Endometrial microvascular endothelial cells (primary cell): ENCODE measurements around the gene ZNF79. TPM values are rescaled to one million over a fixed set of nuclear protein-coding genes. Genes with fewer than 3 reads are reported as not detected.

Experiments
- in situ Hi-C: cut with HindIII; loops from 2 replicates; pipeline ENCODE4 v1.10.0; 2017; ENCODE audit warnings: low sequenced_read_pairs, low pct_unique_long_range_greater_than_20kb; ENCODE audit errors: inconsistent ontology term
- total RNA-seq: library from RNA; depleted of rRNA; stranded (reverse); fragments of >200 nt; gene quantifications from one replicate; pipeline ENCODE4 v1.2.3, GENCODE V29; 2015; ENCODE audit errors: inconsistent ontology term

Gene ZNF79
- total RNA-seq = 6.9 TPM

GRCh38 chr9:127423934-127424675 lies at the start of gene ZNF79:
Gene ZNF79, plus strand, starts transcription at chr9:127424382. Its CDS starts 406 bp downstream, at chr9:127424788.
- in situ Hi-C loops = no loop called here

- in situ Hi-C loops = no loop called here
Measured at GRCh38 chr9:127380479-127380878, 43.7 kb upstream of the ZNF79 start.

- in situ Hi-C loops = no loop called here
Measured at GRCh38 chr9:127382541-127382940, 41.6 kb upstream of the ZNF79 start.

- in situ Hi-C loops = no loop called here
Measured at GRCh38 chr9:127384016-127384730, 40.0 kb upstream of the ZNF79 start.

GRCh38 chr9:127384901-127385300 lies 39.3 kb upstream of the ZNF79 start:
- in situ Hi-C loops = no loop called here

GRCh38 chr9:127386249-127386648 lies 37.9 kb upstream of the ZNF79 start:
- in situ Hi-C loops = no loop called here

GRCh38 chr9:127386981-127387380 lies 37.2 kb upstream of the ZNF79 start:
- in situ Hi-C loops = no loop called here

- in situ Hi-C loops = no loop called here
Measured at GRCh38 chr9:127388037-127388855, 35.9 kb upstream of the ZNF79 start.

- in situ Hi-C loops = no loop called here
Measured at GRCh38 chr9:127388856-127389238, 35.3 kb upstream of the ZNF79 start.

GRCh38 chr9:127389381-127390247 lies 34.6 kb upstream of the ZNF79 start:
- in situ Hi-C loops = no loop called here

GRCh38 chr9:127390248-127390545 lies 34.0 kb upstream of the ZNF79 start:
- in situ Hi-C loops = no loop called here

- in situ Hi-C loops = no loop called here
Measured at GRCh38 chr9:127390563-127390962, 33.6 kb upstream of the ZNF79 start.

- in situ Hi-C loops = no loop called here
Measured at GRCh38 chr9:127392166-127392565, 32.0 kb upstream of the ZNF79 start.

- in situ Hi-C loops = no loop called here
Measured at GRCh38 chr9:127392976-127393375, 31.2 kb upstream of the ZNF79 start.

GRCh38 chr9:127393645-127394044 lies 30.5 kb upstream of the ZNF79 start:
- in situ Hi-C loops = no loop called here

- in situ Hi-C loops = no loop called here
Measured at GRCh38 chr9:127395497-127396252, 28.5 kb upstream of the ZNF79 start.

GRCh38 chr9:127396253-127396807 lies 27.9 kb upstream of the ZNF79 start:
- in situ Hi-C loops = no loop called here
